HAP-1 (cell line): ENCODE data around the gene HSD17B1.
A peak's percentile ranks its signal among the peaks of the same experiment; 100 is the strongest.
"Not testable (repeated sequence)": the region's sequence is repeated elsewhere in the genome, so short reads cannot be mapped to it uniquely, and the experiment has no call there.

Source experiments
- DNase-seq, 2 experiments: peaks; one replicate each; pipeline ENCODE4 v3.0.0-alpha.2; 2016 to 2020; ENCODE audit warnings: low spot score in 2 of 2
- H3K27me3 ChIP-seq: fragments of 250-450 bp; sonication (Bioruptor Pico); 2 replicates; pipeline ENCODE4 v1.5.1; 2020; ENCODE audit warnings: low read depth, mild to moderate bottlenecking, moderate library complexity
- H3K36me3 ChIP-seq: fragments of 250-450 bp; sonication (Bioruptor Pico); replicated peaks from 2 replicates; pipeline ENCODE4 v1.5.1; 2020; ENCODE audit warnings: mild to moderate bottlenecking
- H3K4me1 ChIP-seq: fragments of 250-450 bp; sonication (Bioruptor Pico); 2 replicates; pipeline ENCODE4 v1.5.1; 2020; ENCODE audit warnings: mild to moderate bottlenecking
- H3K4me3 ChIP-seq: fragments of 250-450 bp; sonication (Bioruptor Pico); 2 replicates; pipeline ENCODE4 v1.5.1; 2020; ENCODE audit warnings: mild to moderate bottlenecking, moderate library complexity
- H3K9me3 ChIP-seq: fragments of 250-450 bp; sonication (Bioruptor Pico); 2 replicates; pipeline ENCODE4 v1.5.1; 2020; ENCODE audit warnings: mild to moderate bottlenecking, moderate library complexity
- in situ Hi-C: fragments of 300-500 bp; cut with MboI; formaldehyde crosslinking; loops from 3 replicates; pipeline ENCODE4 v1.14.3; 2020; ENCODE audit warnings: low sequenced_read_pairs, inconsistent platforms, mixed read lengths

Gene HSD17B1, protein sequence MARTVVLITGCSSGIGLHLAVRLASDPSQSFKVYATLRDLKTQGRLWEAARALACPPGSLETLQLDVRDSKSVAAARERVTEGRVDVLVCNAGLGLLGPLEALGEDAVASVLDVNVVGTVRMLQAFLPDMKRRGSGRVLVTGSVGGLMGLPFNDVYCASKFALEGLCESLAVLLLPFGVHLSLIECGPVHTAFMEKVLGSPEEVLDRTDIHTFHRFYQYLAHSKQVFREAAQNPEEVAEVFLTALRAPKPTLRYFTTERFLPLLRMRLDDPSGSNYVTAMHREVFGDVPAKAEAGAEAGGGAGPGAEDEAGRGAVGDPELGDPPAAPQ

DNA sequence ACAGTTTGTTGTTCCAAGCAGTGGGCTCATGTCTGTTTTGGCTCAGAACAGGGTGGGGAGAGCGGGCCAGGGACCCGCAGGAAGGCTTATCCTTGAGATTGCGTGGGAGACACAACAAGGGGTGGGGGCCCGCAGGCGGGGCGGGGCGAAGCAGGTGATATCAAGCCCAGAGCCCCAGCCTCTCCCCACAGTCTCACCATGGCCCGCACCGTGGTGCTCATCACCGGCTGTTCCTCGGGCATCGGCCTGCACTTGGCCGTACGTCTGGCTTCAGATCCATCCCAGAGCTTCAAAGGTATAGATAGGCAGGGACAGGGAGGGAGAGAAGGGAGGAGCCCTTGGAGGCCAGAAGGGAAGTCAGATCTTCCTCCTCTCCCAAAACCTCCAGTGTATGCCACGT, at the start of gene HSD17B1:
Gene HSD17B1 (plus strand): TSS at position 188 of the 400 bp plus-strand sequence. CDS start 11 bp downstream, at position 199.
- peak within 1 kb of the TSS; percentile 80 for H3K4me3 ChIP-seq
- H3K4me1 ChIP-seq, H3K9me3 ChIP-seq, H3K36me3 ChIP-seq, DNase-seq, H3K27me3 ChIP-seq, in situ Hi-C loops: not testable (repeated sequence)

DNA sequence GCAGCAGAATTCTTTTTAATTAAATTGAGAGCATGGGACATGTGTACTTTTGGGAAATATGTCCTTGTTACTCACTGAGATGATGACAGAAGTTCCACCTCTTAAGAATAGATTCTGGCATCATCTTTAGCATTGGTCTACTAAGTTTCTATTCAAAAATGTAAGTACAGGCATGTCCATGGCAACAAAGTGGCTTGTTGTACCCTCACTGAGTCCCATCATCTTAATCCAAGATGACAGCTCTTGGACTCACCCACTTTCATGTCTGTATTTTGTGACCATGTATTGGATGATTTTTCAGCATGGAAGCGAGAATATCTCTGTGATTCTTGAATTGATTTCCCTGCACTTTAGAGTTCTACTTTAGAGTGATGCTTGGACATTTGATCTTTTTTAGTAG, 49.8 kb upstream of the HSD17B1 start:
- DNase-seq = no peak
- H3K4me1 ChIP-seq = no peaks in the 10 kb centered on the region
- H3K9me3 ChIP-seq = no peaks in the 10 kb centered on the region
- in situ Hi-C loops = no loop called here
- H3K4me3 ChIP-seq = no peak overlapping the region
- H3K27me3 ChIP-seq = no peaks in the 10 kb centered on the region
- H3K36me3 ChIP-seq = peaks cover 48% of the 10 kb centered on the region

DNA sequence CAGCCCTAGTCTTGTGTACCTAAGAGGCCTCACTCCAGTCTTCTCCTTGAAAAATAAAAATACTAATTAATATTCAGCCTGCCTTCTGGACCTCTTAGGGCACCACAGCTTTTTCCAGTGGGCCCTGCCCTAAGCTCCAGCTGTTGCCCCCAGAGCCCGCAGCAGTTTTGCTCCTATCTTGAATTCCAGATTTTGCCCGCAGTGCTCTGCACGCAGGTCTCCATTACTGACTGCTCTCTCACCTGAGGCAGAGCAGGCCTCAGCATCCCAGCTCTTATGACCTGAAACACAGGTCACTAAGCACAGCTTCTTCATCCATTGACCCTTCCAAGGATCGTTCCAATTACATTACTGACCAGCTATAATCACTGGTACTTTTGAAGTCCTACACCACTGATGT, 45.1 kb upstream of the HSD17B1 start:
- Histone ChIP-seq H3K4me3 (no peak overlapping the region), H3K36me3 (peaks cover 44% of the 10 kb centered on the region), H3K4me1 (no peaks in the 10 kb centered on the region), H3K9me3 (no peaks in the 10 kb centered on the region), H3K27me3 (no peaks in the 10 kb centered on the region)
- DNase-seq = no peak
- in situ Hi-C loops = no loop called here

DNA sequence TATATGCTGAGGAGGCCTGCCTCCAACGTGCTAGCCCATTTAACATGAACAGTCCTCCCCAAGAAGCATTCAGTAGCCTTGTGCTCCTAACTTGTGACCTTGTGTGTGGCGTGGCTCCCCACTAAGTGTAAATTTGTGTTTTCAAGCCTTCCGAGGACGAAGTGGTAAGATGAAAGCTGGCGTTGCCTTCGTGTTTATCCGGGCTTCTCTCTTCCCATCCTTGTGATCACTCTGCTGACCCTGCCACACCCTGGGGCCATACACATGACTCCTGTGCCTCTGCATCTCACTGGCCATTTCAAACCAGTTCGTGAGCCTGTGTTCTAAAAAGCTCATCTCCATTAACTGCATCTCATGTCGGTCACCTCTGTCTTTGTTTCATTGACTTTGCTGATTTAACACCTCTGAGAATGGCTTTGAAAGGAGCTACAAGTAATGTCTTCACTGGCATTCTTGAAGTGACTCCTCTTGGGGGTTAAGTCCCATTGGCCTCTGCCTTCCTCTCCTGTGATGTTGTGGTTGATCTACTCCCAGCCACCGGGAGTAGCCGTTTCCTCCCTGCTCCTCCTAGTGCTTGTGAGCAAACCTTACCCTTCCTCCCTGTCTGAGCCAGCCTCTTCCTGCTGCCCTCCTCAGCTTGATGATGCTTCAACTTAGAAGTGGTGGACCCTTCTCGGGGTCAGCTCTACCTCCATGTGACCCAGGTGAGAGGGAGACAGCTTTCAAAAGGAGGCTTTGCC, 44.1 kb upstream of the HSD17B1 start:
- in situ Hi-C loops = no loop called here

DNA sequence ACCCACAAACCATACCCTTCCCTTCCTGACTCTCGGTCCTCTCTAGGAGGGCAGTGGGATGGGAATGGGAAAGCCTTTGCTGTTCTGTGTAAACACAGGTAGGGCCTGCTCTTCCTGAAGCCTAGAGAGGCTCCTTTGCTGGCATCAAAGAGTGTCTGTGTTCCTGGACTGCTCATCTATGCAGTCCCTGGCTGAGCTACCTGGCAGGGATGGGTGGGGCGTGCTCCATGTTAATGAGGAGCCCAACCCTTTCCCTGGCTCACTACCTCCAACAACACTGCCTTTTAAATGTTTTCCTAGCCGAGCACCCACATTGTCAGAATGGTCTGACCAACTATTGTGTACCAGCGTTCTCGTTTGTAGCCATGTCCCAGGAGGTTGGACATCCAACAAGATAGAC, 43.3 kb upstream of the HSD17B1 start:
- H3K9me3 ChIP-seq = no peaks in the 10 kb centered on the region
- H3K36me3 ChIP-seq = peaks cover 31% of the 10 kb centered on the region
- H3K4me1 ChIP-seq = no peaks in the 10 kb centered on the region
- no peak for DNase-seq
- no peak overlapping the region for H3K4me3 ChIP-seq
- H3K27me3 ChIP-seq = no peaks in the 10 kb centered on the region
- in situ Hi-C loops = no loop called here

More for the DNA sequence above, 44.1 kb upstream of the HSD17B1 start:
- DNase-seq = no peak
- H3K36me3 ChIP-seq = peaks cover 38% of the 10 kb centered on the region
- H3K4me3 ChIP-seq = no peak overlapping the region
- no peaks in the 10 kb centered on the region for H3K9me3 ChIP-seq
- H3K4me1 ChIP-seq = no peaks in the 10 kb centered on the region
- H3K27me3 ChIP-seq = no peaks in the 10 kb centered on the region

DNA sequence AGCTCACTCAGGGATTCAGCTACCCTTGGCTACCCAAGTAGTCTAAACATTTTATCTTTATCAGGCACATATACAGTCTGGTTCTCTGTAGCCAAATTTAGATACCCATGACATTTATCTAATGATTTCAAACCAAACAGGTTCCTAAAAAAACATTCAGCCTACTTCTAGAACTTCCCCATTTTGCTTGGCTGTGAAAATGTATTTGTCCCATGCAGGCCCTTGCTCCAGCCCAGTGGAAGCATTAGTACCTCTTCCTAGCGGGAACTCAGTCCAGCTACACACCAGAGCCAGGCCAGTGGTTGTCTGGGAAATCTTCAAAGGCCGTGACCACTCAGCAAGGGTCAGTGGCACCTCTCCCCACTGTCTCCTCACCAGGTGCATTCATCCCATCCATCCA, 42.9 kb upstream of the HSD17B1 start:
- DNase-seq = no peak
- no peak overlapping the region for H3K4me3 ChIP-seq
- in situ Hi-C loops = no loop called here
- H3K36me3 ChIP-seq = peaks cover 29% of the 10 kb centered on the region
- no peaks in the 10 kb centered on the region for H3K9me3 ChIP-seq
- H3K27me3 ChIP-seq = no peaks in the 10 kb centered on the region
- no peaks in the 10 kb centered on the region for H3K4me1 ChIP-seq

DNA sequence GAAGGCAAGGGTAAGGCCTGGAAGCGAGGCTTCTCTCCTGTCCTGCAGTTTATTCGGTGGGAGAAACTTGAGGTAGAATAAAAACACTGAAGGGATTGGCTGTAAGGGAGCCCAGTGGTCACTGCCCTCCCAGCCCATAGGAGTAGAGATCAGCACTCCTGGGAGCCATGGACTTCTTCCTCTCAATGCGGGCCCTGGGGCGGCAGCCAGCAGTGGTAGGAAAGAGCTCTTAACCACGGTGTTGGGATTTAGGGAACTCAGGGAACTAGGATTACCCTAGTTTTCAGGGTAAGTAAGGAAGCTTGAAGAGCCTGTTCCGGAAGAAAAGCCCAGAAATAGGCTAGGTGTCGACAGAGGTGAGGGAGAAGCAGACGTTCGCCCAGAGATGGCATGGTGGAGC, 40.5 kb upstream of the HSD17B1 start:
- no peak overlapping the region for H3K4me3 ChIP-seq
- H3K4me1 ChIP-seq = no peaks in the 10 kb centered on the region
- H3K36me3 ChIP-seq = peaks cover 28% of the 10 kb centered on the region
- H3K9me3 ChIP-seq = no peaks in the 10 kb centered on the region
- in situ Hi-C loops = no loop called here
- DNase-seq = no peak
- no peaks in the 10 kb centered on the region for H3K27me3 ChIP-seq

DNA sequence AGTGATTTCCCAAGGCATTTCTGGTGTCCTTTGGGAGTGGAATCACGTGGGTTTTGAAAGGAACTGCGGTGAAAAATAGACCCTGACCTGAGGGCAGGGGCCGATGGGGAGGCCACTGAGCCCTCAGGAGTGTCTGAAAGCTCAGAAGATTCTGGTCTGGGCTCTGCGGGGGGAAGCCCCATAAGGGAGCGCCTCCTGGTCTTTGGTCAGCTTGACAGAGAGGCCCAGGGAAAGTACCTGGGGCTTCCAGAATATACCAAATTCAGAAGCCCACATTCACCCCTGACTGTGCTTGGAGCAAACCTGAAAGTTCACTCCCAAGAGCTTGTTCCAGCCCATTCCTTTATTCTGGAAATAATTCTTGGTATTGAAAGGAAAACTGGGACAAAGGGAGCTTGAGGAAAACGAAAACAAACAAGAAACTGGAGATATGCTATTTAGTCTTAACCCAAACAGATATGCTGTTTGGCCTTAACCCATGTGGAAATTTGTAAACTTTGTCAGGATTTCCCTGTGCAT, 39.9 kb upstream of the HSD17B1 start:
- Histone ChIP-seq H3K4me1 (no peaks in the 10 kb centered on the region), H3K4me3 (no peak overlapping the region), H3K27me3 (no peaks in the 10 kb centered on the region), H3K36me3 (peaks cover 25% of the 10 kb centered on the region), H3K9me3 (no peaks in the 10 kb centered on the region)
- in situ Hi-C loops = no loop called here
- no peak for DNase-seq

DNA sequence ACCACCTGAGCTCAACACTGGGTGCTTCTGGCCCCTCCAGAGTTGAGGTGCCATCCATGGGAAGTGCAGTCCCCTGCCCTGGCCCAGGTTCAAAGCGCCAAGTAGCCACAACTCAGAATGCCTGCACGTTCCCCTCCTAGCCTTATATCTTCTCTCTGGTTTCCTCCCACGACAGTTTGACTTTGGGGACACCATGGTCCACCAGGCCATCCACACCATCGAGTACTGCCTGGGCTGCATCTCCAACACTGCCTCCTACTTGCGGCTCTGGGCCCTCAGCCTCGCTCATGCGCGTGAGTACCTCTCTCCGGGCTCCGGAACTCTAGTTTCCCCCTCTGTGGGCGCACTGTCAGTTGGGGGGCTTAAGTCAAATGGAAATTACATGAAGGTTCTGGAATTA, 39.0 kb upstream of the HSD17B1 start:
- in situ Hi-C loops = no loop called here
- Histone ChIP-seq H3K36me3 (peaks cover 18% of the 10 kb centered on the region), H3K9me3 (no peaks in the 10 kb centered on the region), H3K4me3 (no peak overlapping the region), H3K27me3 (no peaks in the 10 kb centered on the region), H3K4me1 (no peaks in the 10 kb centered on the region)
- DNase-seq = no peak

DNA sequence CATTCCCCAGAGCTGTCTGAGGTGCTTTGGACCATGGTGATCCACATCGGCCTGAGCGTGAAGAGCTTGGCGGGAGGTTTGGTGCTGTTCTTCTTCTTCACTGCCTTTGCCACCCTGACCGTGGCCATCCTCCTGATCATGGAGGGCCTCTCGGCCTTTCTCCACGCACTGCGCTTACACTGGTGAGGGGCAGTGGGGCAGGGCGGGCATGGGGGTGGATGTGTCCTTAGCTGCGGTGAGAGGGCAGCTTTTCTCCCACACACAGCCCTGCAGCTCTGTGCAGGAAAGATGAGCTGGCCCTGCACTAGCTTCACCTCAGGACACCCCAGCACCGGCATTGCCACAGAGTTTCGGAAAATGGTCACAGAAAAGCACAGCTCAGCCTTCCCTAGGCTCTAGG, 38.4 kb upstream of the HSD17B1 start:
- peaks cover 3% of the 10 kb centered on the region; the same call in 1 of the 2 replicates for H3K4me1 ChIP-seq
- peaks cover 14% of the 10 kb centered on the region for H3K36me3 ChIP-seq
- H3K27me3 ChIP-seq = no peaks in the 10 kb centered on the region
- DNase-seq = no peak
- no peaks in the 10 kb centered on the region for H3K9me3 ChIP-seq
- H3K4me3 ChIP-seq = no peak overlapping the region
- in situ Hi-C loops = no loop called here

DNA sequence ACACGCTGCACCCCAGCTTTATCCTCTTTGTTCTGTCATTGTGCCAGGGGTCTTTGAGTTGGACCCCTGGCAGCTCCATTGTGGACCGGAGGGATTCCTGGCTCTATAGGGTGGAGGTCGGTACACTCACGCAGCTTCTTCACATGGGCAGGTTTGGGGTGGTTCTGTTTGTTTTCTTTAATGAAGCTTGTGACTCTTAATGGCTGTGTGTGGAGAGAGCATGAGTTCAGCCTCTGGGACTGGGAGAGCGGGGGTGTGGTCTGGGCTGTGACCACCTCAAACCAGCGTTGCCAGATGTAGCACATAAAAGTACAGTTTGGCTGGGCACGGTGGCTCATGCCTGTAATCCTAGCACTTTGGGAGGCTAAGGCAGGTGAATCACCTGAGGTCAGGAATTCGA, 37.9 kb upstream of the HSD17B1 start:
- DNase-seq = no peak
- H3K27me3 ChIP-seq = no peaks in the 10 kb centered on the region
- peaks cover 8% of the 10 kb centered on the region for H3K36me3 ChIP-seq
- H3K9me3 ChIP-seq = no peaks in the 10 kb centered on the region
- no peak overlapping the region for H3K4me3 ChIP-seq
- peaks cover 9% of the 10 kb centered on the region for H3K4me1 ChIP-seq
- in situ Hi-C loops = no loop called here

DNA sequence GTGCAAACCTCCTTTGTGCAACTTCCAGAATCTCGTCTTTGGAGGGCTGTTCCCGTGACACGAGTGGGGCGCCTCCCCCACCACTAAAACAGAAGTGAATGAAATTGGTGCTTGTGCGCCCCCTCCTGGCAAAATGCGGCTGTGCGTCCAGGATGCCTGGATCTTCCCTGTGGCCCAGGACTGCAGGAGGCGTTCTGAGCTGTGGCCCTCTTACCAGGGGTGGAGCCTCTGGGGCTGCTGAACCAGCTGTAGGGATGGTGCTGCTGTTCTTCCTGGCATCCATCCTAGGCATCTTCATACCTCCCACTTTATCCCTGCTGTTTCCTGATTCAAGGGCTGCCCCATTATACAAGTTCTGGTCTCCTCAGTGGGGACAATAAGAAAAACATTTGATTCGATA, 35.2 kb upstream of the HSD17B1 start:
- Histone ChIP-seq H3K27me3 (no peaks in the 10 kb centered on the region), H3K36me3 (peaks cover 14% of the 10 kb centered on the region), H3K4me1 (peaks cover 15% of the 10 kb centered on the region), H3K9me3 (no peaks in the 10 kb centered on the region), H3K4me3 (no peak overlapping the region)
- peak; percentile 53 to 86 for DNase-seq
- in situ Hi-C loops = no loop called here

DNA sequence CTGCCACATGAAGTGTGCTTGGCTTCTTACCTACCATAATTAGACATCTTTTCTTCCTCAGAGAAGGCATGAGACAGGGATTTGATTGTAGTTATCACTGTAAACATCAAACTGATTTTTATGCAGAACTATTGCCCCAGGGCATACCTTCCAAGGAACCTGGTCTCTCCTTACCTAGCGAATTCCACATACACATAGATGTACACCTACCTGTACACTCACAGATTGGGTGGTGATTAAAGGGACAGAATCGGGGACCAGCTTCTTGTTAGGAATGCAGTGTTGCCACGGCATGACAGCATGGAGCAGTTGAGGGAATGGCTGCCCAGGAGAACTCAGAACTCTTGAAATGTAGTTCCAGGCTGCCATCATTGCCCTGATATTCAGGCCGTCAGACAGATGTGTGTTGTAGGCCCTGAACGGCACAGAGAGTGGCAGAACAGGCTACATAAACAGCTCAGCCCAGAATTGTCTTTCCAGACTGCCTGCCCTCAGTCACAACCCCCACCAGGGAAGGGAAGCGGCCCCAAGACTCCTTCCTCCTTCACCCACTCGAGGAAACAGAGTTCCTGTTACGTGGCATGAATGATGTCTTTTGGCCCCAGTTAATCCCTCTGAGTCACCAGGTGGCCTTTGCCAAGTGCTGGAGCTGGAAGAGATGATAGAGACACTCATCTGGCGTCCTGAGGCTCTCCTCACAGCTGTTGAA, 34.5 kb upstream of the HSD17B1 start:
- no peaks in the 10 kb centered on the region for H3K9me3 ChIP-seq
- H3K36me3 ChIP-seq = peaks cover 15% of the 10 kb centered on the region
- in situ Hi-C loops = no loop called here
- no peak for DNase-seq
- no peaks in the 10 kb centered on the region for H3K27me3 ChIP-seq
- no peak overlapping the region for H3K4me3 ChIP-seq
- H3K4me1 ChIP-seq = peaks cover 15% of the 10 kb centered on the region
